ENCODE results near the gene MGARP.

DNA sequence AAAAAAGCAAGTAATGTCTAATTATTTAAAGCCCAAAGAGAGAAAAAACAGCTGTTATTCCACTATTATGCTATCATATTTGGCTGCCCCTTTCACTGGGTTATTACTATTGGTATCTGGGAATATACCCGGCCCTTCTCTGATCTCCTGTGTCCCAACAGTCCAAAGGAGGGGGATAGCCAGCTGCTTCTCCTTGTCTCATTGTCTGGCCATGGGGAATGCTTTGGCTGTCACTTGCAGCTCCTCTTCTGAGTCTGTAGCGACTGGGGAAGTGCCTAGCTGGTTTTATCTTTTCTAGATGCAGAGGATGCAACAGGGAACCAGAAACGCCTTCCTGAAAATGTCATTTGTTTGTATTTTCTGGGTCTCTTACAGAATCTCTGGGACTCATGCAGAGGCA lies 33.9 kb downstream of the MGARP start:
- TF ChIP-seq POLR2AphosphoS5 (IDR thresholded peaks at IDR 0.05) (no peak), EP300 (IDR thresholded peaks at IDR 0.05) (no peak), POLR2A (IDR thresholded peaks at IDR 0.05) (no peak)
- TF ChIP-seq, protein P1, sequence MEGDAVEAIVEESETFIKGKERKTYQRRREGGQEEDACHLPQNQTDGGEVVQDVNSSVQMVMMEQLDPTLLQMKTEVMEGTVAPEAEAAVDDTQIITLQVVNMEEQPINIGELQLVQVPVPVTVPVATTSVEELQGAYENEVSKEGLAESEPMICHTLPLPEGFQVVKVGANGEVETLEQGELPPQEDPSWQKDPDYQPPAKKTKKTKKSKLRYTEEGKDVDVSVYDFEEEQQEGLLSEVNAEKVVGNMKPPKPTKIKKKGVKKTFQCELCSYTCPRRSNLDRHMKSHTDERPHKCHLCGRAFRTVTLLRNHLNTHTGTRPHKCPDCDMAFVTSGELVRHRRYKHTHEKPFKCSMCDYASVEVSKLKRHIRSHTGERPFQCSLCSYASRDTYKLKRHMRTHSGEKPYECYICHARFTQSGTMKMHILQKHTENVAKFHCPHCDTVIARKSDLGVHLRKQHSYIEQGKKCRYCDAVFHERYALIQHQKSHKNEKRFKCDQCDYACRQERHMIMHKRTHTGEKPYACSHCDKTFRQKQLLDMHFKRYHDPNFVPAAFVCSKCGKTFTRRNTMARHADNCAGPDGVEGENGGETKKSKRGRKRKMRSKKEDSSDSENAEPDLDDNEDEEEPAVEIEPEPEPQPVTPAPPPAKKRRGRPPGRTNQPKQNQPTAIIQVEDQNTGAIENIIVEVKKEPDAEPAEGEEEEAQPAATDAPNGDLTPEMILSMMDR (IDR thresholded peaks at IDR 0.05) = no peak
